Prostate gland (tissue), 2 donors: Measurements from ENCODE around the gene SFSWAP. TPM values are rescaled to one million over a fixed set of nuclear protein-coding genes. Genes with fewer than 3 reads are reported as not detected.

Experiments used
- DNase-seq: peaks from one replicate; pipeline ENCODE4 v3.0.0-alpha.2; 2019; ENCODE audit warnings: low spot score
- H3K27ac ChIP-seq, 2 donors: fragments of 200-600 bp; sonication (generic); 2 replicates each; pipeline ENCODE4 v1.5.1; 2017 to 2019
- H3K27me3 ChIP-seq: fragments of 200-600 bp; sonication (generic); replicated peaks from 2 replicates; pipeline ENCODE4 v1.5.1; 2019; ENCODE audit not compliant: insufficient read depth
- H3K36me3 ChIP-seq, 2 donors: fragments of 200-600 bp; sonication (generic); 1 replicate in 1 of 2; 2 replicates in 1 of 2; pipeline versions ENCODE4 v1.5.1 to v1.8.1; 2017 to 2019
- H3K4me1 ChIP-seq: fragments of 200-600 bp; sonication (generic); replicated peaks from 2 replicates; pipeline ENCODE4 v1.5.1; 2019
- H3K4me3 ChIP-seq, 2 donors: fragments of 200-600 bp; sonication (generic); 2 replicates each; pipeline ENCODE4 v1.5.1; 2017 to 2019
- H3K9me3 ChIP-seq: fragments of 200-600 bp; sonication (generic); 2 replicates; pipeline ENCODE4 v1.5.1; 2017
- POLR2A ChIP-seq: fragments of 450-650 bp; IDR thresholded peaks from one replicate; pipeline ENCODE4 v1.6.1; 2016; ENCODE audit warnings: antibody characterized with exemption, mild to moderate bottlenecking
- POLR2AphosphoS5 ChIP-seq: sonication (generic); formaldehyde crosslinking; IDR thresholded peaks from one replicate; pipeline ENCODE4 v1.6.1; 2017; ENCODE audit warnings: antibody characterized with exemption
- WGBS: methylation state at CpG from one replicate; pipeline ENCODE4 v1.1.5; 2018; 5-methylcytosine and 5-hydroxymethylcytosine counted together
- intact Hi-C: fragments of 100-400 bp; cut with DNase I; formaldehyde crosslinking; loops from one replicate; pipeline ENCODE4 v1.14.2; 2022
- total RNA-seq, 2 donors: library from RNA; depleted of rRNA; stranded (reverse); fragments of >200 nt; gene quantifications; one replicate each; pipeline ENCODE4 v1.1.0, GENCODE V29; 2016
- TF ChIP-seq, protein P1 (sequence below), 4 experiments: fragments of 200-600 bp in 2 of 4; fragments of 450-650 bp in 2 of 4; sonication (generic) in 2 of 4; IDR thresholded peaks; 1 replicate in 3 of 4; 2 replicates in 1 of 4; pipeline ENCODE4 v1.5.1; 2016 to 2019; ENCODE audit warnings: antibody characterized with exemption in 4 of 4, mild to moderate bottlenecking in 2 of 4, moderate library complexity in 2 of 4

Gene SFSWAP
- total RNA-seq, 2 donors from 2014 or later: 24.5 to 53.9 TPM

DNA sequence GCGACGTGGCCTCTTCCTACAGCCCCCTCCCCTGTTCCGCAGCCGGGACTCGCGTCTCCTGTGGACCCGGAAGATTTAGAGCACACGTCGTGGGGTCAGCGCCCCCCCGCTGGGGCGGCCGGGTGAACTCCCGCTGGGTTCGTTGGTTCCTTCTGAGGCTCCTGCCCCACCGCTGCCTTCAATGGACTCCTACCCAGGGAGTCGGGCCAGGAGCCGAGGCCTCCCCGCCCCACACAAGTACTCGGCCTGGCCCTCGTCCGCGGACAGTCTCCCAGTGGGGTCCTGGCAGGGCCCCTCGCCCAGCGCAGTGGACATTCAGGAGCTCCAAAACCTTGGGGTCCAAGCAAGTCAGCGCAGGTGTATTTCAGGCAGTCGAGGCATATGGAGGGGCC lies 118.5 kb downstream of the SFSWAP start:
- DNase-seq: no peak
- peaks cover 12% of the 10 kb centered on the region for H3K27me3 ChIP-seq
- H3K4me1 ChIP-seq: peaks cover 14% of the 10 kb centered on the region
- no peaks in the 10 kb centered on the region for H3K36me3 ChIP-seq
- H3K9me3 ChIP-seq: no peaks in the 10 kb centered on the region
- WGBS: 18% methylated on average over 17 of the region's 27 CpGs
- TF ChIP-seq, protein P1, sequence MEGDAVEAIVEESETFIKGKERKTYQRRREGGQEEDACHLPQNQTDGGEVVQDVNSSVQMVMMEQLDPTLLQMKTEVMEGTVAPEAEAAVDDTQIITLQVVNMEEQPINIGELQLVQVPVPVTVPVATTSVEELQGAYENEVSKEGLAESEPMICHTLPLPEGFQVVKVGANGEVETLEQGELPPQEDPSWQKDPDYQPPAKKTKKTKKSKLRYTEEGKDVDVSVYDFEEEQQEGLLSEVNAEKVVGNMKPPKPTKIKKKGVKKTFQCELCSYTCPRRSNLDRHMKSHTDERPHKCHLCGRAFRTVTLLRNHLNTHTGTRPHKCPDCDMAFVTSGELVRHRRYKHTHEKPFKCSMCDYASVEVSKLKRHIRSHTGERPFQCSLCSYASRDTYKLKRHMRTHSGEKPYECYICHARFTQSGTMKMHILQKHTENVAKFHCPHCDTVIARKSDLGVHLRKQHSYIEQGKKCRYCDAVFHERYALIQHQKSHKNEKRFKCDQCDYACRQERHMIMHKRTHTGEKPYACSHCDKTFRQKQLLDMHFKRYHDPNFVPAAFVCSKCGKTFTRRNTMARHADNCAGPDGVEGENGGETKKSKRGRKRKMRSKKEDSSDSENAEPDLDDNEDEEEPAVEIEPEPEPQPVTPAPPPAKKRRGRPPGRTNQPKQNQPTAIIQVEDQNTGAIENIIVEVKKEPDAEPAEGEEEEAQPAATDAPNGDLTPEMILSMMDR (IDR thresholded peaks at IDR 0.05): no peak
- no peak for TF ChIP-seq POLR2AphosphoS5
- no peak for TF ChIP-seq POLR2A
- peak overlapping the region; percentile 22 to 34 for H3K4me3 ChIP-seq
- intact Hi-C loops: no loop called here
- H3K27ac ChIP-seq: no peak overlapping the region

DNA sequence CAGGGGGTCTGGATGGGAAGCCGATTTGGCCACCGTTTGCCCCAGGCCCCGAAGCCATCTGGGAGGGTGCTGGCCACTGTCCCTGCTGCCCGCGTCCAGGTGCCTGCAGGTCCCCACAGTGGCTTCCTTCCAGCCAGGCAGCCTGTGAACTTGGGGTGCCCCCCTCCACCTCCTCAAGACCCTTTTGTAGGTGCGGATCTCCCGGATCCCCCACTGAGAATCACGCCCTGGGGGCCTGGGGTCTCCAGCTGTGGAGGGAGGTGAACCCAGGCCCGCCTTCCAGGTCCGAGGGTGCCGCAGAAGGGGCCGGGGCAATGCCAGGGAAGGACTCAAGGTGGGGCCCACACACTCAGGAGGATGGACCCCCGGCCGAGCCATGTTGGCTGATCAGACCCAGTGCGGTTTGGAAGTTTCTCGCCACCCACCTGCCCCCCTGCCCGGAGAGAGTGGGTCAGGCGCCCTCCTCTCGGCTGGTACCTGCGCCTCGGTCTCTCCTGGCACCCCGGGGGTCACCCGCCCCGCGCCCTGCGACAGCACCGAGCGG lies 119.0 kb downstream of the SFSWAP start:
- TF ChIP-seq, protein P1 (IDR thresholded peaks at IDR 0.05): no peak
- Histone ChIP-seq H3K27me3 (peaks cover 14% of the 10 kb centered on the region), H3K36me3 (no peaks in the 10 kb centered on the region), H3K27ac (peak overlapping the region; percentile 30 to 34), H3K4me3 (peak overlapping the region; percentile 22 to 34), H3K4me1 (peaks cover 14% of the 10 kb centered on the region), H3K9me3 (no peaks in the 10 kb centered on the region)
- WGBS: 15% methylated on average over 21 of the region's 28 CpGs
- intact Hi-C loops: loop anchor here (2.0 to 10.0 kb wide), 3 partner anchors 695 to 913 kb away; no protein-coding TSS in a partner anchor
- no peak for DNase-seq

DNA sequence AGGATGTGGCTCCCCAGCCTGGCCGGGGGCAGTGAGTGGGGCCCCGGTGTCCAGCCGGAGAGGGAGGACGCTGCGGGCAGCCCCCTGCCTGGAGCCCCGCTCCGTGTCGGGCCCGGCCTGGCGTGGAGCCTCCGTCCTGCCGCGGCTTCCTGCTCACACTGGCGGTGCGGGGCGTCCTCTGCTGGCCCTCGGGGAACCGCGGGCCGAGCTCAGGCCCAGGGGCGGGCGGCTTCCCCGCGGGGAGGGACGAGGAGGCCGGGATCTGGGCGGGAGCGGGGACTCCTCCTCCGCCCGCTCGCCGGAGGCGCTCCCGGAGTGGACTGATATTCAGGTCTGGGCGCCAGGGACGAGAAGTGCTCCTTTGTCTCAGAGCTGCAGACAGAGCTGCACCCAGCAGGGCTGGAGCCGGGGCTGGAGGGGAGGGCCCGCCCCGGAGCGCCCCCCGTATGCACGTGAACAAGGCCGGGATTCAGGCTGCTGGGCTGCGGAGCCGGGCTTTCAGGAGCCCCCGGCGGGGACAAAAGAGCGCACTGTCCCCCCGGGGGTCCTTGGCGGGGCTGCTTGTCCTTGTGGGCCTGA lies 119.5 kb downstream of the SFSWAP start:
- intact Hi-C loops: loop anchor here (2.0 to 10.0 kb wide), 3 partner anchors 696 to 914 kb away; no protein-coding TSS in a partner anchor
- H3K4me3 ChIP-seq: peak overlapping the region; percentile 22 to 34
- TF ChIP-seq, protein P1 (IDR thresholded peaks at IDR 0.05): peak in 3 of 4 experiments; percentile 47 to 69 (median 68)
- no peak for TF ChIP-seq POLR2A
- TF ChIP-seq POLR2AphosphoS5: peak; percentile 37
- peak overlapping the region; percentile 34 to 60 for H3K27ac ChIP-seq
- no peaks in the 10 kb centered on the region for H3K36me3 ChIP-seq
- H3K9me3 ChIP-seq: no peaks in the 10 kb centered on the region
- WGBS: 2% methylated on average over 44 of the region's 50 CpGs
- peaks cover 14% of the 10 kb centered on the region for H3K4me1 ChIP-seq
- DNase-seq: peak; percentile 57
- H3K27me3 ChIP-seq: peaks cover 14% of the 10 kb centered on the region

DNA sequence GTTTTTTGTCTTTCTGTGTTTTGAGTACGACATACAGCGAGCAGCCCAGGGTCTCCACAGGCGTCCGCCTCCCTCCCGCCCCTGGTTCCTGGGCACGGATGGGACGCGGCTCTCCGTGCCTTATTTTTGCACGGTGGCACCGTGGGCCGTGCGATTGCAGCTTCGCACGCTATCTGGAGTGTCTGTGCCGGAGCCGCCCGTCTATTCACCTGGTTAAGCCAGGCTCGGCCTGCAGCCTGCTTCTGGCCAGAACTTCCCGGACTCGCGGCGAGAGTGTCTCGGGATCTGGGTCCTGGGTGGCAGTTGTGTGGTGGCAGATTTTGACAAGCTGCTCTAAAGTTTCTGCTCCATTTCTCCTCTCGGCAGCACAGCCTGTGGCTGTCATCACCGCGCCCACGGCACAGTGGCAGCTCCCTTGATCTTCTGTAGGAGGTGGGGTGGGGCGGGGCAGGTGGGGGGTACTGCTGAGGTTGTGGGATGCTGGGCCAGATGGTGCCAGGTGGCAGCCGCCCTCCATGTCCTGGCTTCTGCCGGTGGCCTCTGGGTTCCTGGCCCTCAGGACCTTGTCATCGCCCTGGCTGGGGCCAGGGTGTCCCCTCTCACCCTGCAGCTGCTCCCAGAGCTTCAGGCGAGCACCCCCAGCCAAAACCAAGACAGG lies 120.2 kb downstream of the SFSWAP start:
- TF ChIP-seq, protein P1 (IDR thresholded peaks at IDR 0.05): no peak
- no peak for TF ChIP-seq POLR2A
- TF ChIP-seq POLR2AphosphoS5: no peak
- Histone ChIP-seq H3K36me3 (no peaks in the 10 kb centered on the region), H3K4me1 (peaks cover 14% of the 10 kb centered on the region), H3K27me3 (peaks cover 14% of the 10 kb centered on the region), H3K9me3 (no peaks in the 10 kb centered on the region), H3K4me3 (peak overlapping the region; percentile 22 to 34), H3K27ac (peak overlapping the region; percentile 37 to 60)
- no peak for DNase-seq
- intact Hi-C loops: loop anchor here (2.0 to 10.0 kb wide), 3 partner anchors 696 to 914 kb away; no protein-coding TSS in a partner anchor
- WGBS: under 1% methylated on average over 29 of the region's 33 CpGs
